Measurements from ENCODE around the gene C19orf81. TPM values are rescaled to one million over a fixed set of nuclear protein-coding genes. Genes with fewer than 3 reads are reported as not detected.
A peak's percentile ranks its signal among the peaks of the same experiment; 100 is the strongest.

Gene C19orf81
- total and polyA plus RNA-seq, 4 donors, result 1.4 to 7.1 (median 6.2) TPM

DNA sequence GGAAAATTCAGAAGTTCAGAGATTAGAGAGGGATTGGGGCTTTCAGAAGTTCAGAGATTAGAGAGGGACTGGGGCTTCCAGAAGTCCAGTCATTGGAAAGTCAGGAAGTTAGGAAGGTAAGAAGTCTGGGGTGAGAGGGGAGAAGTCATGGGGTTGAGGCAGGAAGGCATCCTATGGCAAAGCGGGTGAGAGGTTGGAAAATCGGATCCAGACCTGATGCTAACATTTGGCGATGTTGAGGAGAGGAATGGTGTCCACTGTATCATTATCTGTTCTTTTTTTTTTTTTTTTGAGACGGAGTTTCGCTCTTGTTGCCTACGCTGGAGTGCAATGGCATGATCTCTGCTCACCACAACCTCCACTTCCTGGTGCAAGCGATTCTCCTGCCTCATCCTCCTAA is 20.7 kb upstream of the C19orf81 start:
- Histone ChIP-seq H3K4me1 (ENCODE audit: control insufficient read depth, insufficient read depth, low read length) (peaks cover 7% of the 10 kb centered on the region), H3K27me3 (ENCODE audit: control insufficient read depth, insufficient read depth, low read length) (no peaks in the 10 kb centered on the region), H3K4me3 (ENCODE audit: low read depth, low read length) (no peak overlapping the region), H3K27ac (ENCODE audit: low read depth, low read length) (no peak overlapping the region), H3K36me3 (ENCODE audit: control insufficient read depth, insufficient read depth, low read length) (peaks cover 42% of the 10 kb centered on the region), H3K9me3 (ENCODE audit: control insufficient read depth, insufficient read depth, low read length) (no peaks in the 10 kb centered on the region)
- WGBS (ENCODE audit: insufficient coverage), result 100% methylated on average over 1 of the region's 7 CpGs
- DNase-seq (ENCODE audit: low read depth in 4 of 6, low spot score in 6 of 6), result no peak

DNA sequence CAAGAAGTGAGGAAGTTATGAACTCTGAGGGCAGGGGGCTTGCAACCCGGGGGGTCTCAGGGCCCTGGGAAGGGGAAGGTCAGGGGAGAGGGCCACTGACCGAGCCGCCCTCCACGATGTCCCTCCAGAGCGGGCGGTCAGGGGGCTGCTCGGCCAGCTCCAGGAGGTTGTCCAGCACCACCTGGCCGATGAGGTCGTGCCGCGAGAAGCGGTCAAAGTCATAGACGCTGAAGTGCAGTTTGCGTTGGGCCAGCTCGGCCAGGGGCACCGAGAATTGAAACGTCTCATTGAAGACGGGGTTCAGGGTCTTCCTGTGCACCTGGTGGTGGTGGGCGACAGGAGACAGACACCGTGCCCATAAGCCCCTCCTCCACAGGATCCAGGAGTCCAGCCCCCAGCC is 20.1 kb upstream of the C19orf81 start:
- Histone ChIP-seq H3K36me3 (ENCODE audit: control insufficient read depth, insufficient read depth, low read length) (peaks cover 42% of the 10 kb centered on the region), H3K9me3 (ENCODE audit: control insufficient read depth, insufficient read depth, low read length) (no peaks in the 10 kb centered on the region), H3K27me3 (ENCODE audit: control insufficient read depth, insufficient read depth, low read length) (no peaks in the 10 kb centered on the region), H3K4me1 (ENCODE audit: control insufficient read depth, insufficient read depth, low read length) (peaks cover 7% of the 10 kb centered on the region), H3K4me3 (ENCODE audit: low read depth, low read length) (no peak overlapping the region), H3K27ac (ENCODE audit: low read depth, low read length) (no peak overlapping the region)
- WGBS (ENCODE audit: insufficient coverage), result 82% methylated on average over 20 of the region's 20 CpGs
- no peak for DNase-seq (ENCODE audit: low read depth in 4 of 6, low spot score in 6 of 6)

- WGBS (ENCODE audit: insufficient coverage), result 74% methylated on average over 13 of the region's 14 CpGs
- no peak for DNase-seq (ENCODE audit: low read depth in 4 of 6, low spot score in 6 of 6)
- Histone ChIP-seq H3K4me1 (ENCODE audit: control insufficient read depth, insufficient read depth, low read length) (peaks cover 7% of the 10 kb centered on the region), H3K4me3 (ENCODE audit: low read depth, low read length) (no peak overlapping the region), H3K9me3 (ENCODE audit: control insufficient read depth, insufficient read depth, low read length) (no peaks in the 10 kb centered on the region), H3K27me3 (ENCODE audit: control insufficient read depth, insufficient read depth, low read length) (no peaks in the 10 kb centered on the region), H3K36me3 (ENCODE audit: control insufficient read depth, insufficient read depth, low read length) (peaks cover 44% of the 10 kb centered on the region), H3K27ac (ENCODE audit: low read depth, low read length) (no peak overlapping the region)
These were observed 19.4 kb upstream of the C19orf81 start for GRCh38 chr19:50629801-50630200.

DNA sequence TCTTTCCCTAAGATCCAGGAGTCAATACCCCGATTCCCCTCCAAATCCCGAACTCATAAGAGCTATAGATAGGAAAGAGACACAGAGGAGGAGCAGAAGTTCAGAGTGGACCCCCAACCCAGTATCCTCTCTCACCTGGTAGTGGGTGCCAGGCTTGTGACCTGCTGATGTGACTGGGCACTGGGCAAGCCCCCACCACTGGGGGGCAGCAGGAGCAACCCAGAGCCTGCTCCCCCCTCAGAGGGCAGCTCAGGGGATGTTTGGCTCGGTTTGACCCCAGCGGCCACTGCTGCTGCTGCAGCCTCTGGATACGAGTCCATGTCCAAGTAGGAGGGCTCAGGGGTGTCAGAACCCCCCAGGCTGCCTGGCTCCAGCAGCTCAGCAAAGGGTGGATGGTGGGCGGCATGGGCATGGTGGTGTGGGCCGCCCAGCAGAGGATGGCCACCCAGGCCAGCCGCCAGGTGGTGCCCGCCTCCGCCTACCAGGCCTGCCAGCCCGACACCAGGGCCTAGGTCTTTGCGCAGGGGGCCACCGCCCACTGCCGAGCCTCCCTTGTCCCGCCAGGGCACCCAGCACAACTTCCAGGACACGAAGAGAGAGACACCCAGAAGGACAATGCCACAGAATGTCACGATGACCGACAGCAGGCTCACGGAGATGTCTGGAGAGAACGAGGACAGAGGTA is 17.0 kb upstream of the C19orf81 start:
- Histone ChIP-seq H3K9me3 (ENCODE audit: control insufficient read depth, insufficient read depth, low read length) (no peaks in the 10 kb centered on the region), H3K27me3 (ENCODE audit: control insufficient read depth, insufficient read depth, low read length) (no peaks in the 10 kb centered on the region), H3K4me3 (ENCODE audit: low read depth, low read length) (no peak overlapping the region), H3K27ac (ENCODE audit: low read depth, low read length) (no peak overlapping the region), H3K36me3 (ENCODE audit: control insufficient read depth, insufficient read depth, low read length) (peaks cover 34% of the 10 kb centered on the region), H3K4me1 (ENCODE audit: control insufficient read depth, insufficient read depth, low read length) (peaks cover 4% of the 10 kb centered on the region)
- DNase-seq (ENCODE audit: low read depth in 4 of 6, low spot score in 6 of 6), result no peak
- WGBS (ENCODE audit: insufficient coverage), result 88% methylated on average over 14 of the region's 20 CpGs

GRCh38 chr19:50633359-50633758 is 15.9 kb upstream of the C19orf81 start:
- no peak for DNase-seq (ENCODE audit: low read depth in 4 of 6, low spot score in 6 of 6)
- H3K36me3 ChIP-seq (ENCODE audit: control insufficient read depth, insufficient read depth, low read length), result peaks cover 31% of the 10 kb centered on the region
- H3K9me3 ChIP-seq (ENCODE audit: control insufficient read depth, insufficient read depth, low read length), result no peaks in the 10 kb centered on the region
- WGBS (ENCODE audit: insufficient coverage), result 92% methylated on average over 2 of the region's 2 CpGs
- H3K27ac ChIP-seq (ENCODE audit: low read depth, low read length), result no peak overlapping the region
- H3K4me1 ChIP-seq (ENCODE audit: control insufficient read depth, insufficient read depth, low read length), result peaks cover 8% of the 10 kb centered on the region
- no peak overlapping the region for H3K4me3 ChIP-seq (ENCODE audit: low read depth, low read length)
- peaks cover 3% of the 10 kb centered on the region for H3K27me3 ChIP-seq (ENCODE audit: control insufficient read depth, insufficient read depth, low read length)

DNA sequence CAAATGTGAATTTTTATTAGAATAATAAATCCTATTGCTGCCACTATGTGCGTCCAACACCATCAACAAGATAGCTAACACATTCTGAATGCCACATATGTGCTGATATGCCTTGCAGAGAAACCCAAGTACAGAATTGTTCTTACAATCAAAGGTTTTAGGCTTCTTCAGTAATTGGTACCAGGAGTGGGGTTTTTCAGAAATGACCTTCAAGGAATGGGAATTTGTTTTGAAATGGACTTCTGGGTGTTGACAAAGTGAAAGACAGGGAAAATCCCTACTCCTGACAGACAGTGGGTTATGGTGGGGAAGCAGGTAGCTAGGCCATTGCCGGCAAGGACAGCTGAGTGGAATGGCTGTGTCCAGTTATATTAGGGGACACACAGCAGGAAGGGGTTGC is 15.3 kb upstream of the C19orf81 start:
- Histone ChIP-seq H3K4me3 (ENCODE audit: low read depth, low read length) (no peak overlapping the region), H3K27ac (ENCODE audit: low read depth, low read length) (no peak overlapping the region)
- no peak for DNase-seq (ENCODE audit: low read depth in 4 of 6, low spot score in 6 of 6)

GRCh38 chr19:50636317-50637085 is 12.7 kb upstream of the C19orf81 start:
- DNase-seq (ENCODE audit: low read depth in 4 of 6, low spot score in 6 of 6), result no peak
- Histone ChIP-seq H3K27me3 (ENCODE audit: control insufficient read depth, insufficient read depth, low read length) (peaks cover 9% of the 10 kb centered on the region), H3K9me3 (ENCODE audit: control insufficient read depth, insufficient read depth, low read length) (no peaks in the 10 kb centered on the region), H3K4me1 (ENCODE audit: control insufficient read depth, insufficient read depth, low read length) (peaks cover 22% of the 10 kb centered on the region), H3K27ac (ENCODE audit: low read depth, low read length) (no peak overlapping the region), H3K36me3 (ENCODE audit: control insufficient read depth, insufficient read depth, low read length) (peaks cover 16% of the 10 kb centered on the region), H3K4me3 (ENCODE audit: low read depth, low read length) (no peak overlapping the region)
- WGBS (ENCODE audit: insufficient coverage), result 58% methylated on average over 1 of the region's 5 CpGs

More for the DNA sequence above, 15.3 kb upstream of the C19orf81 start:
- peaks cover 11% of the 10 kb centered on the region for H3K4me1 ChIP-seq (ENCODE audit: control insufficient read depth, insufficient read depth, low read length)
- WGBS (ENCODE audit: insufficient coverage), result 86% methylated on average over 1 of the region's 2 CpGs
- no peaks in the 10 kb centered on the region for H3K9me3 ChIP-seq (ENCODE audit: control insufficient read depth, insufficient read depth, low read length)
- H3K36me3 ChIP-seq (ENCODE audit: control insufficient read depth, insufficient read depth, low read length), result peaks cover 28% of the 10 kb centered on the region
- H3K27me3 ChIP-seq (ENCODE audit: control insufficient read depth, insufficient read depth, low read length), result peaks cover 5% of the 10 kb centered on the region

DNA sequence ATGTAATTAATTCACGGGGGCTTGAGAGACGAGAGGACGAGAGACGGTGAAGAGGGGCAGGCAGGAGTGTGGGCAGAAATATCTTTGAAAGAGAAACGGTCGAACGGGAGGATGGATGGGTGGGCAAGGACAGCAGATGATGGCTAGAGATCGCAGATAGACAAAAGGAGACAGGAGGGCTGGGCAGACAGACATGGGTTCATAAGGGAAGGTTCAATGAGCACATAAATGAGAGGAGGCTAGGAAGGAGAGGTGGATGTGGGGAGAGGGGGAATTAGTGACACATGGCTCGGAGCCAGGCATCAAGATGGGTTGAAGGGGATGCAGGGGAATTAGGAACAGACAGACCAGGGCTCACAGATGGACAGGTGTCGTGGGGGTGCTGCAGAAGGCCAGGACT is 10.6 kb upstream of the C19orf81 start:
- Histone ChIP-seq H3K4me1 (ENCODE audit: control insufficient read depth, insufficient read depth, low read length) (peaks cover 22% of the 10 kb centered on the region), H3K9me3 (ENCODE audit: control insufficient read depth, insufficient read depth, low read length) (no peaks in the 10 kb centered on the region), H3K4me3 (ENCODE audit: low read depth, low read length) (peak overlapping the region; percentile 63), H3K27ac (ENCODE audit: low read depth, low read length) (no peak overlapping the region), H3K36me3 (ENCODE audit: control insufficient read depth, insufficient read depth, low read length) (peaks cover 8% of the 10 kb centered on the region), H3K27me3 (ENCODE audit: control insufficient read depth, insufficient read depth, low read length) (peaks cover 9% of the 10 kb centered on the region)
- WGBS (ENCODE audit: insufficient coverage), result 24% methylated on average over 10 of the region's 10 CpGs
- peak in 2 of 6 donors; percentile 25 to 51 for DNase-seq (ENCODE audit: low read depth in 4 of 6, low spot score in 6 of 6)

DNA sequence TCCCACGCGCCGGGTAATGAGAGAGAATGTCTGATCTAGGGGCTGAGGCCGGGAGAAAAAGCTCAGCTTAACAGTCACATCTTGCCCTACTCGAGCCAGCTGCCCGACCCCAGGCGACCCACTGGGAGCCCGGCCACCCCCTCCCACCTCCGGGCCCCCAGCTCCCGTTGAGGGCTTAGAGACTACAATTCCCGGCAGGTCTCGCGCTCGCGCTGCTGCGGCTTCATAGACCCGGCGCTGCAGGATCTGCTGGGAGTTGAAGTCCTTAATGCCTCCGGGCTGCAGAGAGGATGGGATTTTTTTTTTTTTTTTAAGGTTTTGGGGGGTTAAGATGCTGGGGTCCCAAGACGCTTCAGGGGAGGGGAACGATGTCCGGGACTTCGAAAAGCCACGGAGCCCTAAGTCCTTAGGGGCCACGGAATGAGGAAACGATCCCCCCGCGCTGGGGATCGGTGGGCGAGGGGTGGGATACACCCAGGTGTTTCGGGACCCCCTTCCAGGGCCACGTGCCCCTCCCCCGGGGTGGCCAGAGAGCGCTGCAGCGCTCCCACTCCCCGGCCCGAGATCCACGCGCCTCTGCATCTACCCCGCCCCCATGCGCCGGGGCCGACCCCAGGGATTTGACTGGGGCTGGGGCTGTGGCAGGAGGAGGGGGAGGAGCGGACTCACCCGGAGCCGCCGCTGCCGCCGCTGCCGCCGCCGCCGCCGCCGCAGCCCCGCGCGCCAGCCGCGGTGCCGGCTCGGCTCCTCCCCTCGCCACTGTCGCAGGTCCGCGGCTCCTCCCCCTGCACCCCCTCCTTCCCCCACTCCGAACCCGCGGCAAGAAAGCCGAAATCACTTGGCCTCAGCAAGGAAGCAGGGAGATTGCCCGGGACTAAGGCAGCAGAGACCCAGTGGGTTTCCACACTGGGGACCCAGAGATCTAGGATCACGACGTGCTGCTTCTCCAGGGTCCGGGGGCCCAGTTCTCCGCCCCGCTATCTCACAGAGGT is 9.8 kb upstream of the C19orf81 start, which contains the start of gene SYT3:
SYT3 (minus strand) TSS at position 761 of the 992 bp plus-strand sequence. CDS start 2,470 bp downstream, outside the sequence.
- Histone ChIP-seq H3K27ac (ENCODE audit: low read depth, low read length) (no peak within 1 kb of the TSS), H3K36me3 (ENCODE audit: control insufficient read depth, insufficient read depth, low read length) (peaks cover 8% of the 10 kb centered on the region), H3K9me3 (ENCODE audit: control insufficient read depth, insufficient read depth, low read length) (no peaks in the 10 kb centered on the region), H3K4me1 (ENCODE audit: control insufficient read depth, insufficient read depth, low read length) (peaks cover 22% of the 10 kb centered on the region), H3K27me3 (ENCODE audit: control insufficient read depth, insufficient read depth, low read length) (peaks cover 9% of the 10 kb centered on the region), H3K4me3 (ENCODE audit: low read depth, low read length) (peak within 1 kb of the TSS; percentile 63)
- WGBS (ENCODE audit: insufficient coverage), result 2% methylated on average over 66 of the region's 76 CpGs
- peak in 5 of 6 donors; percentile 43 to 96 (median 67) for DNase-seq (ENCODE audit: low read depth in 4 of 6, low spot score in 6 of 6)

Data from spinal cord (tissue), 10 donors.